D721Med (cell line): ENCODE results near the gene SAXO1.
"Not testable (repeated sequence)": the region's sequence is repeated elsewhere in the genome, so short reads cannot be mapped to it uniquely, and the experiment has no call there.

Experiments used
- DNase-seq: peaks from one replicate; pipeline ENCODE4 v3.0.0; 2011; ENCODE audit warnings: low spot score; ENCODE audit not compliant: insufficient read length
- FAIRE-seq: peaks from 2 replicates; lab custom pipeline; 2011; peaks lifted over from hg19 to GRCh38; lab: Jason Lieb, UNC
- TF ChIP-seq, protein P1 (sequence below): IDR thresholded peaks from 2 replicates; pipeline ENCODE4 v1.5.1; 2012; ENCODE audit warnings: mild to moderate bottlenecking, control low read depth; ENCODE audit not compliant: insufficient read depth; ENCODE audit errors: missing control alignments

The SAXO1 gene

DNA sequence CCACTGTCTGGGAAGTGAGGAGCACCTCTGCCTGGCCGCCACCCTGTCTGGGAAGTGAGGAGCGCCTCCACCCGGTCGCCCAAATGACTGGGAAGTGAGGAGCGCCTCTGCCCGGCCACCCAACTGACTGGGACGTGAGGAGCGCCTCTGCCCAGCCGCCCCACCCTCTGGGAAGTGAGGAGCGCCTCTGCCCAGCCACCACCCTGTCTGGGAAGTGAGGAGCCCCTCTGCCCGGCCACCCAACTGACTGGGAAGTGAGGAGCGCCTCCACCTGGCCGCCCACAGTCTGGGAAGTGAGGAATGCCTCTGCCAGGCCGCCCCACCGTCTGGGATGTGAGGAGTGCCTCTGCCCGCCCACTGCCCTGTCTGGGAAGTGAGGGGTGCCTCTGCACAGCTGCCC is 32.9 kb downstream of the SAXO1 start:
- no peak for FAIRE-seq
- TF ChIP-seq, protein P1, sequence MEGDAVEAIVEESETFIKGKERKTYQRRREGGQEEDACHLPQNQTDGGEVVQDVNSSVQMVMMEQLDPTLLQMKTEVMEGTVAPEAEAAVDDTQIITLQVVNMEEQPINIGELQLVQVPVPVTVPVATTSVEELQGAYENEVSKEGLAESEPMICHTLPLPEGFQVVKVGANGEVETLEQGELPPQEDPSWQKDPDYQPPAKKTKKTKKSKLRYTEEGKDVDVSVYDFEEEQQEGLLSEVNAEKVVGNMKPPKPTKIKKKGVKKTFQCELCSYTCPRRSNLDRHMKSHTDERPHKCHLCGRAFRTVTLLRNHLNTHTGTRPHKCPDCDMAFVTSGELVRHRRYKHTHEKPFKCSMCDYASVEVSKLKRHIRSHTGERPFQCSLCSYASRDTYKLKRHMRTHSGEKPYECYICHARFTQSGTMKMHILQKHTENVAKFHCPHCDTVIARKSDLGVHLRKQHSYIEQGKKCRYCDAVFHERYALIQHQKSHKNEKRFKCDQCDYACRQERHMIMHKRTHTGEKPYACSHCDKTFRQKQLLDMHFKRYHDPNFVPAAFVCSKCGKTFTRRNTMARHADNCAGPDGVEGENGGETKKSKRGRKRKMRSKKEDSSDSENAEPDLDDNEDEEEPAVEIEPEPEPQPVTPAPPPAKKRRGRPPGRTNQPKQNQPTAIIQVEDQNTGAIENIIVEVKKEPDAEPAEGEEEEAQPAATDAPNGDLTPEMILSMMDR = no peak
- DNase-seq = no peak

DNA sequence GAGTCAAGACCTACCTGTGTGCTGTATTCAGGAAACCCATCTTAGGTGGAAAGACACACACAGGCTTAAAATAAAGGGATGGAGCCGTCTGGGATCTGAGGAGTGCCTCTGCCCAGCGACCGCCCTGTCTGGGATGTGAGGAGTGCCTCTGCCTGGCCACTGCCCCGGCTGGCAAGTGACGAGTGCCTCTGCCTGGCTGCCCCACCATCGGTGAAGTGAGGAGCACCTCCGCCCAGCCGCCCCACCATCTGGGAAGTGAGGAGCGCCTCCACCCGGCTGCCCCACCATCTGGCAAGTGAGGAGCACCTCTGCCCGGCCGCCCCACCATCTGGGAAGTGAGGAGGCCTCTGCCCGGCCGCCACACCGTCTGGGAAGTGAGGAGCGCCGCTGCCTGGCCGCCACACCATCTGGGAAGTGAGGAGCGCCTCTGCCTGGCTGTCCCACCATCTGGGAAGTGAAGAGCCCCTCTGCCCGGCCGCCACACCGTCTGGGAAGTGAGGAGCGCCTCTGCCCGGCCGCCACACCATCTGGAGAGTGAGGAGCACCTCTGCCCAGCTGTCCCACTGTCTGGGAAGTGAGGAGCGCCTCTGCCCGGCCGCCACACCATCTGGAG is 33.7 kb downstream of the SAXO1 start:
- TF ChIP-seq, protein P1 = no peak
- FAIRE-seq (no peak), DNase-seq (no peak)

DNA sequence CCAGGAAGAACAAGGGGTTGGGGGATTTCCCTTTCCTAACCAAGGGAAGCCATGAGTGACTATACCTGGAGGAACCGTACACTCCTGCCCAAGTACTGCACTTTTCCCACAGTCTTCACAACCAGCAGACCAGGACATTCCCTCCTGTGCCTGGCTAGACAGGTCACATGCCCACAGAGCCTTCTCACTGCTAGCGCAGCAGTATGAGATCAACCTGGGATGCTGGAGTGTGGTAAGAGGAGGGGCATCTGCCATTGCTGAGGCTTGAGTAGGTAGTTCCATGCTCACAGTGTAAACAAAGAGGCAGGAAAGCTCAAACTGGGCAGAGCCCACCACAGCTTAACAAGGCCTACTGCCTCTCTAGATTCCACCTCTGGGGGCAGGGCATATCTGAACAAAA is 35.9 kb downstream of the SAXO1 start:
- TF ChIP-seq, protein P1 = no peak
- no peak for DNase-seq
- no peak for FAIRE-seq

DNA sequence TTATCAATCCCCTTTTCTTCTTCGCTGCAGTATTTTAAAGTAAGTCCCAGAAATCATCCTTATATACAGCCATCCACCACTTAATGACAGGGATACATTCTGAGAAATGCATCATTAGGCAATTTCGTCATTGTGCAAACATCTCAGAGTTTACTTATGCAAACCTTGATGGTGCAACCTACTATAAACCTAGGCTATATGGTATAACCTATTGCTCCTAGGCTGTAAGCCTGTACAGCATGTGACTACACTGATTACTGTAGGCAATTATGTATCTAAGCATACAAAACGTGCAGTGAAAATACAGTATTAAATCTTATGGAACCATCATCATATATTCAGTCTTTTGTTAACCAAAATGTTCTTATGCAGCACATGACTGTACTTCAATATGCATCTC is 36.8 kb downstream of the SAXO1 start:
- DNase-seq (no peak), FAIRE-seq (no peak)
- TF ChIP-seq, protein P1 = no peak

DNA sequence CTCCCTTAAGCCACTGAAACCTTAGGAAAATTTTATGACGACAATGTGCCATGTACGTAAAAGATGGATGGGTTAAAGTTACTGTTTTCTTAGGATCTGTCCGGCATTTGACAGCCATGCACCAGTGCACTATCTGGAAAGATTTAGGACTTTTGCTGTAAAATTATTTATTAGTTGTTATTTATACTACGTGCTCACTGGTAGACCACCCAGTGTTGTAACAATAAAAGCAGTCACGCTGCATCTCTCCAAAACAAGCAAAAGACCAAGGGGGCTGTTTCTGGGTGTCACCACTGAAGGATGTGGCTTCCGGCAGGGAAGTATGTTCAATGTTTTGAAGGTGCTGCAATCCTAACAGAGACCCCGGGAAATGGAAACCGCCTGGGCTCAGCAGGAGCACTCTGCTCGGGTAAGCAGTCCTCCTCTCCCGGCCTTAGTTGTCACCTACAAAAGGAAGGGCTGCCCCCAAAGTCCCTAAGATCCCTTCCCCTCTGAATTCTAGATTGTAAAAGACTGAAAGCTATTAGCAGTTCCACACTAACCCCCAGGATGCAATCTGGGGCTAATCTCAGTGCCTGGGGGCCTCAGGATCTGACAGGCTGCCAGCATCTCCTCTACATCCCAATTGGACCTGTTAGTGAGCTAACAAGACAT is 38.6 kb downstream of the SAXO1 start:
- TF ChIP-seq, protein P1 = no peak
- FAIRE-seq = no peak
- DNase-seq = no peak

DNA sequence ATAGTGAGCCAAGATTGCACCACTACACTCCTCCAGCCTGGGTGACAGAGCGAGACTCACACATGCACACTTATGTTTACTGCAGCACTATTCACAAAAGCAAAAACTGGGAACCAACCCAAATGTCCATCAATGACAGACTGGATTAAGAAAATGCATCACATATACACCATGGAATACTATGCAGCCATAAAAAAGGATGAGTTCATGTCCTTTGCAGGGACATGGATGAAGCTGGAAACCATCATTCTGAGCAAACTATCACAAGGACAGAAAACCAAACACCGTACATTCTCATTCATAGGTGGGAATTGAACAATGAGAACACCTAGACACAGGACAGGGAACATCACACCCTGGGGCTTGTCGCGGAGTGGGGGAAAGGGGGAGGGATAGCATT is 41.8 kb downstream of the SAXO1 start:
- DNase-seq, FAIRE-seq: not testable (repeated sequence)

DNA sequence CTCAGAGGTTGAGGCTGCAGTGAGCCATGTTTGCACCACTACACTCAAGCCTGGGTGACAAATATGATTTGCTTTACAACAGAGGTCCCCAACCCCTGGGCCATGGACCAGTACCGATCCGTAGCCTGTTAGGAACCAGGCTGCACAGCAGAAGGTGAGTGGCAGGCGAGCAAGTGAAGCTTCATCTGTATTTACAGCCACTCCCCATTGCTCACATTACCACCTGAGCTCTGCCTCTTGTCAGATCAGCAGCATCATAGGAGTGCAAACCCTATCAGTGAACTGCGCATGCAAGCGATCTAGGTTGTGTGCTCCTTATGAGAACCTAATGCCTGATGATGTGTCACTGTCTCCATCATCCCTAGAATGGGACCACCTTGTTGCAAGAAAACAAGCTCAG is 42.5 kb downstream of the SAXO1 start:
- DNase-seq (no peak), FAIRE-seq (no peak)
- TF ChIP-seq, protein P1 = no peak

DNA sequence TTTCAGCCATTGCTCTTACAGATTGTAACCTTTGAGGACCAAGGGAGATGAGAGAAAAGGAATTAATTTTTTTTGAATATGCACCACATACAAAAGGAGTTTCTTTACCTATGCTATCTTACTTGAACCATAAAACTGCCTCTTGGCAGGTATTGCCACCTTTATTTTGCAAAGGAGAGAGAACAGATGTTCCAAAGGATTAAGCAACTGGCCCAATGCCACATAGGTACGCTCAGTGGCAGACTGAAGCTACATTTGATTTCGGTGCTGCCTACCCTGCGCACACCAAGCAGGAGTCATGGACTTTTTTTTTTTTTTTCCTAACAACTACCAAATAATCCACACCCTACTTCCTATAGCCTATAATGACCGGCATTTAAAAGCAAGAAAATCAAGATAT is 43.1 kb downstream of the SAXO1 start:
- TF ChIP-seq, protein P1 = no peak
- no peak for DNase-seq
- no peak for FAIRE-seq
